Caco-2 (cell line): ENCODE measurements around the gene PPP1R7. TPM values are rescaled to one million over a fixed set of nuclear protein-coding genes. Genes with fewer than 3 reads are reported as not detected.

Experiments
- BruUV-seq: library from RNA; stranded (reverse); fragments of 400-500 nt; replicated peaks from 2 replicates; lab custom pipeline; 2021; lab: Mats Ljungman, UMichigan
- CTCF ChIA-PET: fragments of 300-600 bp; sonication (Branson Sonifier 250); formaldehyde crosslinking; loops from one replicate; lab custom pipeline; 2022; ENCODE audit warnings: antibody characterized with exemption; lab: Charles Lee
- POLR2A ChIA-PET: fragments of 300-600 bp; sonication (Branson Sonifier 250); formaldehyde crosslinking; loops from one replicate; lab custom pipeline; 2022; ENCODE audit warnings: antibody characterized with exemption; lab: Charles Lee
- DNase-seq, 2 experiments: peaks; one replicate each; pipeline versions ENCODE4 v3.0.0 to v3.0.0-alpha.2; 2020 to 2022
- H3K27me3 ChIP-seq: replicated peaks from 2 replicates; pipeline ENCODE4 v1.6.0; 2011; ENCODE audit warnings: low read length; ENCODE audit not compliant: control insufficient read depth, insufficient read depth
- H3K36me3 ChIP-seq: 2 replicates; pipeline ENCODE4 v1.5.1; 2011; ENCODE audit warnings: low read length; ENCODE audit not compliant: control insufficient read depth, insufficient read depth
- H3K4me1 ChIP-seq: fragments of 250-450 bp; sonication (Bioruptor Pico); 2 replicates; pipeline ENCODE4 v1.5.1; 2020; ENCODE audit warnings: mild to moderate bottlenecking
- H3K4me3 ChIP-seq: 2 replicates; pipeline ENCODE4 v1.5.1; 2011; ENCODE audit warnings: low read depth, mild to moderate bottlenecking, control low read depth, low read length
- H3K9me3 ChIP-seq: fragments of 250-450 bp; sonication (Bioruptor Pico); 2 replicates; pipeline ENCODE4 v1.5.1; 2020; ENCODE audit warnings: mild to moderate bottlenecking, moderate library complexity
- H3K27ac Mint-ChIP-seq: one replicate; pipeline ENCODE4 v1.8.0; 2022; ENCODE audit warnings: mixed read lengths; ENCODE audit not compliant: unreplicated experiment
- H3K27me3 Mint-ChIP-seq: one replicate; pipeline ENCODE4 v1.8.0; 2022; ENCODE audit warnings: mixed read lengths; ENCODE audit not compliant: insufficient read depth, unreplicated experiment
- H3K36me3 Mint-ChIP-seq: one replicate; pipeline ENCODE4 v1.8.0; 2022; ENCODE audit warnings: mild to moderate bottlenecking, mixed read lengths; ENCODE audit not compliant: insufficient read depth, unreplicated experiment
- H3K4me1 Mint-ChIP-seq: one replicate; pipeline ENCODE4 v1.8.0; 2022; ENCODE audit warnings: low read depth, mixed read lengths; ENCODE audit not compliant: unreplicated experiment
- H3K4me3 Mint-ChIP-seq: one replicate; pipeline ENCODE4 v1.8.0; 2022; ENCODE audit warnings: mild to moderate bottlenecking, moderate library complexity, mixed read lengths; ENCODE audit not compliant: unreplicated experiment
- H3K9me3 Mint-ChIP-seq: one replicate; pipeline ENCODE4 v1.8.0; 2022; ENCODE audit warnings: mixed read lengths; ENCODE audit not compliant: unreplicated experiment
- CTCF ChIP-seq, 2 experiments: fragments of 200-600 bp in 1 of 2; IDR thresholded peaks; 1 replicate in 1 of 2; 2 replicates in 1 of 2; pipeline versions ENCODE4 v1.5.1 to v1.8.0; 2011 to 2022; ENCODE audit warnings: antibody characterized with exemption in 1 of 2, control low read depth in 1 of 2, inconsistent platforms in 1 of 2, low read depth in 1 of 2, low read length in 1 of 2, mild to moderate bottlenecking in 1 of 2, moderate library complexity in 1 of 2; ENCODE audit not compliant: insufficient read depth in 1 of 2, severe bottlenecking in 1 of 2, unreplicated experiment in 1 of 2
- intact Hi-C: fragments of 100-400 bp; cut with micrococcal nuclease; formaldehyde crosslinking; loops from one replicate; pipeline ENCODE4 v1.10.0; 2022; ENCODE audit not compliant: unreplicated experiment
- total RNA-seq: library from RNA; stranded (reverse); gene quantifications from 2 replicates; pipeline ENCODE4 v1.2.3, GENCODE V29; 2022

Gene PPP1R7
- total RNA-seq, 1 experiment from 2014 or later = 32.5 TPM

GRCh38 chr2:241202681-241203080, 52.4 kb downstream of the PPP1R7 start:
- H3K4me3 Mint-ChIP-seq = no peak overlapping the region
- CTCF ChIA-PET = no interaction called here
- no peaks in the 10 kb centered on the region for H3K9me3 ChIP-seq
- no peaks in the 10 kb centered on the region for H3K27me3 Mint-ChIP-seq
- H3K4me1 ChIP-seq = no peaks in the 10 kb centered on the region
- no peaks in the 10 kb centered on the region for H3K27me3 ChIP-seq
- no peak for TF ChIP-seq CTCF (IDR thresholded peaks at IDR 0.05; ENCODE audit: insufficient read depth in 1 of 2, low read depth in 1 of 2, low read length in 1 of 2, severe bottlenecking in 1 of 2, unreplicated experiment in 1 of 2)
- no peak overlapping the region for H3K27ac Mint-ChIP-seq
- H3K36me3 ChIP-seq = no peaks in the 10 kb centered on the region
- intact Hi-C loops = no loop called here
- no peaks in the 10 kb centered on the region for H3K4me1 Mint-ChIP-seq
- POLR2A ChIA-PET = no interaction called here
- no TSS peak for BruUV-seq
- H3K36me3 Mint-ChIP-seq = no peaks in the 10 kb centered on the region
- H3K9me3 Mint-ChIP-seq = no peaks in the 10 kb centered on the region
- DNase-seq = no peak
- no peak overlapping the region for H3K4me3 ChIP-seq

- H3K9me3 ChIP-seq = no peaks in the 10 kb centered on the region
- H3K4me1 ChIP-seq = no peaks in the 10 kb centered on the region
- CTCF ChIA-PET = no interaction called here
- no peaks in the 10 kb centered on the region for H3K27me3 ChIP-seq
- no peaks in the 10 kb centered on the region for H3K27me3 Mint-ChIP-seq
- TF ChIP-seq CTCF (IDR thresholded peaks at IDR 0.05; ENCODE audit: insufficient read depth in 1 of 2, low read depth in 1 of 2, low read length in 1 of 2, severe bottlenecking in 1 of 2, unreplicated experiment in 1 of 2) = no peak
- intact Hi-C loops = no loop called here
- H3K27ac Mint-ChIP-seq = no peak overlapping the region
- H3K9me3 Mint-ChIP-seq = no peaks in the 10 kb centered on the region
- no peak for DNase-seq
- BruUV-seq = no TSS peak
- no peak overlapping the region for H3K4me3 ChIP-seq
- H3K4me3 Mint-ChIP-seq = no peak overlapping the region
- POLR2A ChIA-PET = no interaction called here
- no peaks in the 10 kb centered on the region for H3K36me3 ChIP-seq
- no peaks in the 10 kb centered on the region for H3K36me3 Mint-ChIP-seq
- H3K4me1 Mint-ChIP-seq = no peaks in the 10 kb centered on the region
These were observed 53.1 kb downstream of the PPP1R7 start for GRCh38 chr2:241203218-241204009.

- no peaks in the 10 kb centered on the region for H3K4me1 Mint-ChIP-seq
- POLR2A ChIA-PET = no interaction called here
- Histone ChIP-seq H3K27me3 (no peaks in the 10 kb centered on the region), H3K9me3 (no peaks in the 10 kb centered on the region), H3K4me1 (no peaks in the 10 kb centered on the region), H3K4me3 (no peak overlapping the region), H3K36me3 (no peaks in the 10 kb centered on the region)
- no peaks in the 10 kb centered on the region for H3K9me3 Mint-ChIP-seq
- no peaks in the 10 kb centered on the region for H3K27me3 Mint-ChIP-seq
- no peak for TF ChIP-seq CTCF (IDR thresholded peaks at IDR 0.05; ENCODE audit: insufficient read depth in 1 of 2, low read depth in 1 of 2, low read length in 1 of 2, severe bottlenecking in 1 of 2, unreplicated experiment in 1 of 2)
- H3K36me3 Mint-ChIP-seq = no peaks in the 10 kb centered on the region
- H3K4me3 Mint-ChIP-seq = no peak overlapping the region
- no peak for DNase-seq
- intact Hi-C loops = no loop called here
- H3K27ac Mint-ChIP-seq = no peak overlapping the region
- BruUV-seq = no TSS peak
- CTCF ChIA-PET = no interaction called here
These were observed 53.7 kb downstream of the PPP1R7 start for GRCh38 chr2:241204010-241204384.
